ENCODE measurements around the gene KCP.
"Not testable (repeated sequence)": the region's sequence is repeated elsewhere in the genome, so short reads cannot be mapped to it uniquely, and the experiment has no call there.

The KCP gene

DNA sequence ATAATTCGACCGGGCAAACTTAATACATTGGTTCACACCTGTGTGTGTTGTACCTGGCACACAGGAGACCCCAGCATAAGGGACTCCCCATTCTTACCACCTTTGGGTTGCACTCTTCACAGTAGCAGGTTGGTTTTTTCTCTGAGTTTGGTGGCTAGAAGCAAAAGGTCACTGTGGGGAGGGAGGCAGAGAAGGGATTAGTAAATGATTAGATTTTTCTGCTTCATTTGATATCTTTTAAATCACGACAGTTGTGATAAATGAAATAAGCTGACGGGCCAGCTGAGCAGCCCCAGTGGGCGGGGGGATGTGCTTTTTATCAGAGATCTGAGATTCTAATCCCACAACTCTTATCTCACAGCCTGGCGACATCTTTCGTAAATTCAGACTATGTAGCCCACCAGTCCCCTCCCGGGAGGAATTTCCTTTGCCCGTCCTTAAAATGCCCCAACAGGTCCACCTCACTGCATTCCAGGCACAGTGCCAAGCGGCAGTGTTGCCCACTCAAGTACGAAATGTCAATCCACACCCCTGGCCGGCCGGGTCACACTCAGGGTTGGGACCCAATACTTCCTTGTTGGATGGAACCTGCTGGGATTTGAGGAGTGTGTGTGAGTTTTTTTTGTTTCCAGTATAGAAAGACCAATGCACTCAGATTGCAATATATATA, 10.5 kb upstream of the KCP start:
- DNase-seq (ENCODE audit: insufficient read length, low spot score) (no peak), FAIRE-seq (no peak)
- no peak for TF ChIP-seq POLR2A (IDR thresholded peaks at IDR 0.05; ENCODE audit: low read depth, low read length)

DNA sequence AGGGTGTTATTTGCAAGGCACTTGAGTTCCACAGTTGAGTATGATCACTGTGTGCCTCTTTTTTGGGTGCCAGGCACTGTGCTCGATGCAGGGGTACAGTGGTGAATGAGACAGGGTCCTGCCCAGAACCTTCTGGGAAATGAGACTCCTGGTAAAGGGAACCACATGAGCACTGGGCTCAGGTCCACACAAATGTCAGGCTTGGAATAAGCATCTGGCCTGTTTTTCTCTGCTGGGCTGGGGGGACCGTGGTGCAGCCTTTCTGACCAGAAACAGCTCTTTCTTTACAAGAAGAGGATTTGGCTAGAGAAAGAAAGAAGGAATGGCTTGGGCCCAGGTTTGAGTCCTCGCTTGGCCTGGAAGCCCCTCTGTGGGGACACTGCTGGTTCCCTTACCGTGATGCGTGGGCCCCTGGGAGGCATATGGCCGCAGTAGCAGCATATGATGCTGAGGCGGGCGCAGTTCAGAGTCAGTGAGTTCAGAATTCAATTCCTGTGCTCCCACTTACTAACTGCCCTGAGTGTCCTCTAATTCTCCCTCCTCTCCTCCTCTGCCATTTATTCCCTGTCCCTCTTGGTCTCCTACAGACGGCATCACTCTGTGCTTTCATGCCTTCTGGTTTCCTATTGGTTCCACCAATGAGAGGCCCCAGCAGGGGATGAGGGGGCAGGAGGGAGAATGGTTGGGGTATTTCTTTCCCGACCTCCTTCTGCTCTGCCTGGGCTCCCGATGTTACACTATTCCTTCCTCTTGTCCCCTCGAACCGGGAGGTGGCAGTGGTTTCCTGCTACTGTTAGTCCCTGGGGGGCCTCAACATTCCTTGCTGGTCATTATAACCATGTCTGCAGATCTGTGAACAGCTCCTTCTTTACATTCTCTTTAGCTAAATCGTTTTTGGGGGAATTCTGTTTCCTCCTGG, 9.6 kb upstream of the KCP start:
- DNase-seq (ENCODE audit: insufficient read length, low spot score) (no peak), FAIRE-seq (no peak)
- no peak for TF ChIP-seq POLR2A (IDR thresholded peaks at IDR 0.05; ENCODE audit: low read depth, low read length)

GRCh38 chr7:128919241-128919640, 8.7 kb upstream of the KCP start:
- FAIRE-seq (no peak), DNase-seq (ENCODE audit: insufficient read length, low spot score) (no peak)
- no peak for TF ChIP-seq POLR2A (IDR thresholded peaks at IDR 0.05; ENCODE audit: low read depth, low read length)

DNA sequence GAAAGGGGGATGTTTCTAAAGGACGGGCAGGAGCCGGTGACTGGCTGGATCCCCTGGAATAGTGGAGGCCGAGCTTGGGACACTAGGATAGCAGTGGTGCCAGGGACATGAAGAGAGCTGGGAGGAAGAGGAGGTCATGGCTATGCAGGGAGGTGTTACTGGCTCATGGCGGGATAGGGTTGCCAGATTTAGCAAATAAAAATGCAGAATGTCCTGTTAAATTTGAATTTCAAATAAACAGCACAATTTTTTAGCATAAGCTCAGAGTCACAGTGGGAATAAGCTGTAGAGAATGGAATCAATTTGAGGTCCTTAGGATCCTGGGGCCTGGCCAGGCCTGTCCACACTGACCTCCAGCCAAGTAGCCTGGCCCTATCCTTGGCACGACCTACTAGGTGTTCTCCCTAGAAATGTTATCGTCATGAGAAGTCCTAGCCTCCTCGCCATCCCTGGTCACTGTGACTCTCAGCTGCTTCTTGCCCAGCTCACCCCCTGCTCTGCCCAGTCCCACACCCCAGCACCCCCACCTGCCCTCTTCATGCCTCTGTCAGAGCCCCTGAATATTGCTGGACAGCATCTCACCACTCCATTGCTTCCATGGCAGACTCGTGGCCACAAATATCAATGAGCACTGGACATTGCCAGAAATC, 7.6 kb upstream of the KCP start:
- no peak for DNase-seq (ENCODE audit: insufficient read length, low spot score)
- TF ChIP-seq POLR2A (IDR thresholded peaks at IDR 0.05; ENCODE audit: low read depth, low read length), result no peak
- no peak for FAIRE-seq

GRCh38 chr7:128917122-128917521, 6.6 kb upstream of the KCP start:
- TF ChIP-seq POLR2A (IDR thresholded peaks at IDR 0.05; ENCODE audit: low read depth, low read length), result no peak
- FAIRE-seq (no peak), DNase-seq (ENCODE audit: insufficient read length, low spot score) (no peak)

DNA sequence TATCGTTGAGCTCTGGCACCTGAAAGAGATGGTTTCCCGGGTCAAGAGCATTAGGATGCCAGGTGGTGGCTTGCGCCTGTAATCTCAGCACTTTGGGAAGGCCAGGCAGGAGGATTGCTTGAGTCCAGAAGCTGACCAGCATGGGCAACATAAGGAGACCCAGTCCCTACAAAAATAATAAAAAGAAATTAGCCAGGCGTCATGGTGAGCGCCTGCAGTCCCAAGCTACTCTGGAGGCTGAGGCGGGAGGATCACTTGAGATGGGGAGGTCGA, 6.1 kb upstream of the KCP start:
- no peak for TF ChIP-seq POLR2A (IDR thresholded peaks at IDR 0.05; ENCODE audit: low read depth, low read length)
- FAIRE-seq, result no peak
- no peak for DNase-seq (ENCODE audit: insufficient read length, low spot score)

GRCh38 chr7:128915841-128916642, 5.5 kb upstream of the KCP start:
- no peak for FAIRE-seq
- no peak for TF ChIP-seq POLR2A (IDR thresholded peaks at IDR 0.05; ENCODE audit: low read depth, low read length)
- no peak for DNase-seq (ENCODE audit: insufficient read length, low spot score)

DNA sequence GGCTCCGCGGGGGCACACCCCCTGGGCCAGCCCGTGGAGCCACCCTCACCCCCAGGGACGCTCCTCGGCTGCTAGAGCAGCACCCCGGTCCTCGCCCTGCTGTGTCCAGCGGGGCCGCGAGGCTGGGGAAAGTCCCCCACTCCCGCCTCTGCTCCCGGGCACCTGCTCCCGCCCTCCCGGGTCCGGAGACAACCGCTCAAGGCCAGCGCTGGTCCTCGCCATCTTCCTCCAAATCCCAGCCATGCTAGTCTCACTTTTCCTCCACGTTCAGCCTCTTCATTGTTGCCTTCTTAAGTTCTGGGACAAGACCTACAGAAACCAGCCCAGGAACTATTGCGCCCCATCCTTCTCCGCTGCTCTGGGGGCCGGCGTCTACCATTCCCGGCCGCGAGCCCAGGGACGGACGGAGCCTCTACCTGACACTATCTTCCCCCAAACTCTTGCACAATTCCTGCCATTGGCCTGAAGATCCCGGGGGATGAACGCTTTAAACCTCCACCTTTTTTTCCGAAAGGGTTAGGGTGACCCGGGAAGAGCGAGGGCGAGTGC, 4.8 kb upstream of the KCP start:
- DNase-seq (ENCODE audit: insufficient read length, low spot score), result no peak
- no peak for FAIRE-seq
- TF ChIP-seq POLR2A (IDR thresholded peaks at IDR 0.05; ENCODE audit: low read depth, low read length), result no peak

GRCh38 chr7:128914566-128915151, 4.2 kb upstream of the KCP start:
- FAIRE-seq (no peak), DNase-seq (ENCODE audit: insufficient read length, low spot score) (no peak)
- TF ChIP-seq POLR2A (IDR thresholded peaks at IDR 0.05; ENCODE audit: low read depth, low read length), result no peak

DNA sequence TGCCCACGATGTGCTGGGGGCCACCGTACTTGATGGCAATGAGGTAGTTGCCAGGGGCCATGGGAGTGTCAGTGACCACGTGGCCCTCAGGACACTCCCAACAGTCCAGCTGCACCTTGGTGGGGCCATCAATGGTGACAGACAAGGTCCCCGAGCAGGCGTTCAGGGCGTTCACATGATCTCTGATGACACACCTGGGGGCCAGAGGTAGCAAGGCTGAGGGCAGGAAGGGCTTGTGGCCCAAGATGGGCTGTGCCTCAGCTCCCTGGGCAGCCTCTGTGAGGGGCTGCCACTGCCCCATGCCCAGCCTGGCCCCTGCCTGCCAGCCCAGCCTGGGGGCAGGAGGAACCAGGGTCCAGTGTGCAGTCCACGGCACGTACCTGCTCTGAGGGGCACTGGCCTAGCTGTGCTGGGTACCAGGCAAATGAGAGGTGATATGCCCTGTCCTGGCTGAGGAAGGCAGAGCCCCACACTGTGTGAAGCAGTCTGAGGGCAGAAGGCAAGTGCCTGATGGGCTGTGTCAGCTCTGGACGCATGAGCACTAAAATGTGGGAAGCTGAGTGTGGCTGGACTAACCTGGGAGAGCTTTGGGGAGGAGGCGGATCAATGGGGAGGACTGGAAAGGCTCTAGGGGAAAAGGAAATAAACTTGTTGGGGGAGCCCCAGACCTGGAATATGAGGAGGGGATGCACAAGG, 3.5 kb upstream of the KCP start:
- FAIRE-seq (no peak), DNase-seq (ENCODE audit: insufficient read length, low spot score) (no peak)
- no peak for TF ChIP-seq POLR2A (IDR thresholded peaks at IDR 0.05; ENCODE audit: low read depth, low read length)

GRCh38 chr7:128912709-128913495, 2.4 kb upstream of the KCP start:
- FAIRE-seq; DNase-seq (ENCODE audit: insufficient read length, low spot score): not testable (repeated sequence)

- no peak for FAIRE-seq
- no peak for TF ChIP-seq POLR2A (IDR thresholded peaks at IDR 0.05; ENCODE audit: low read depth, low read length)
- DNase-seq (ENCODE audit: insufficient read length, low spot score), result no peak
Measured at GRCh38 chr7:128912281-128912680, 1.8 kb upstream of the KCP start.

Measured in H54 (cell line).